NCI-H1436 (cell line): ENCODE results near the gene HNRNPA1.
"Not testable (repeated sequence)": the region's sequence is repeated elsewhere in the genome, so short reads cannot be mapped to it uniquely, and the experiment has no call there.

Experiments used
- DNase-seq: peaks from one replicate; lab custom pipeline; 2025; lab: John Stamatoyannopoulos, UW

The HNRNPA1 gene

GRCh38 chr12:54280468-54281260 lies at the start of gene HNRNPA1:
TSS of gene HNRNPA1 (plus strand) at chr12:54280726. CDS start at chr12:54280808, 82 bp downstream.
- DNase-seq = peak; percentile 98

DNA sequence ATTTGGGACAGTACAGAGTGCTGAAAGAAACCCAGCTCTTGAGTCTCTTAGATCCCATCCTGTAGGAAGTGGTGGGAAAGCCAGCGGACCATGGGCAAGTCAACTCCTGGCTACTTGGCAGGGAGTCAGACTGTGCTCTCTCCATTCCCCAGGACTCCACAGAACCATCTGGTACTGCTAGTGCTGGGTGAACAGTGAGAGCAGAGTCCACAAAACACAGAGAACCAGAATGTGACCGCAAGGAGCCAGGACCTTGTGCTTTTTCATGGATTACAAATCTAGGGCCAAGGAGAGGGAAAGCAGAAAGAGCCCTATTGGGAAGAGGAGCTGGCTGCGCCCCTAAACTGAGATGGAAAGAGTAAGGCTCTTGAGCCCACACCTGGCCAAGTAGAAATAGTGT lies 49.3 kb upstream of the HNRNPA1 start:
- not testable (repeated sequence) for DNase-seq

DNA sequence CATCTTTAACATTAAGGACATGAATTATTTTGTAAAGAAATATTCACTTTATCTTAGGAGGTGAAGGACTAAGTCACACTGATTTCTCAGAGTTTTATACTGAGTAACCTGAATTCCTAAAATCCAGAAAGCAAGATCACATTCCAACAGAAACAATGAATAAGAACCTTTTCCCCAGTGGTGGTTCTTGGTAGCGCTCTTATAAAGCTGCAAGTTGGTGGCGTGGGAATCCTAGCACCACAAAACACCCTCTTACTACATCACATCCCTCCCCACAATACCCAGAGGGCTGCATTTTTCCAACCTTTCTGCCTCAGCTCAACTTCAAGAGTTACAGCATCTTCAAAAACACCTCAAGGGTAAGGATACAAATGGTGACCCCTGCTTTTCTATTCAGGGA lies 47.7 kb upstream of the HNRNPA1 start:
- DNase-seq = no peak

DNA sequence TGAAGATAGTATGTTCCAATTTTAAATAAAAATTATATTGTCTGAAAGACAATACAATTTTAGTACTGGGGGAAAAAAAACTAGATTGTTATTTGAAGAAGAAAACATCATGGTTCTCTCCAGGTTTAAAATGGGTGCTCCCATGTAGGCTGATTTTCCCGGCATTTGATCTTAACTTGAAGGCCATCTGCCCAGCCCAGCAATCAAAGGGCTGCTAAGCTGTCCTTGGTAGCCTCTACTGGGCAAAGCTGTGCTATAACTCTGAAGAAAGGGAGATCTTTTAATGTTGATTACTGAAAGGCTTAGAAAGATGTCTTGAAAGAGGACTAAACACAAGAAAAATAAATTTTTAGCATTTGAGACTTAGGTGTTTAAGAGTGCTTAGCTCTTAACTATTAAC lies 42.0 kb upstream of the HNRNPA1 start:
- no peak for DNase-seq

DNA sequence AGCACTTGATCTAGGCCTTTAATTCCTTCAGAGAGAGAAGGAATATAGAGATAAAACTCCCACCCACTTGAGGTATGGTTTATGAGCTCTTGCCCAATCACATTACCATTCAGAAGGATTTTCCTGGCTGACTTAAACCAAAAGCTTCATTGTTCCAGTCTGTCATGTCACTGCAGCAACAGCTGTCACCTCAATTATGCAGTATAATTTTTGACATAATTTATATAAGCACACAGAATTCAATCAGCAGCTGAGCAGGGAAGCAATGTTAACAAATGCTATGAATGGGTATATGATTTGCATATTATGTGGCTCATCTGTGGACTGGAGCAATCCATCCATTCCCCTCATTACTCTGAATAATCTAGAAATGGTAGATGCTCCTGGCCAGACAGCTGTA lies 40.9 kb upstream of the HNRNPA1 start:
- no peak for DNase-seq

DNA sequence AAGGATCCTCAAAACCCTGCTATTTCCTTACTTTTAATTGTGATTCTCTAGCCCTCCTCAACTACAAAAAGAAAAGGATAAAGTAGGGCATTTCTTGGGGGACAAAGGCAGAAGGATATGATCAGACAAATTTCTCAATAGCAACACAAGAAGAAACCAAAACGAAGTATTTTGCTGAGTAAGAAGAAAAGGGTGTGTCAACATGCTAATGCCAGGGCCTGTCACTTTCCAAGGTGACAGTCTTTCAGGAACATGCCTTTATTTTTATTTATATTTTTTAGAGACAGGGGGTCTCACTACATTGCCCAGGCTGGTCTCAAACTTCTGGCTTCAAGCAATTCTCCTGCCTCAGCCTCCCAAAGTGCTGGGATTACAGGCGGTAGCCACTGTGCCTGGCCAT lies 40.4 kb upstream of the HNRNPA1 start:
- DNase-seq = no peak

DNA sequence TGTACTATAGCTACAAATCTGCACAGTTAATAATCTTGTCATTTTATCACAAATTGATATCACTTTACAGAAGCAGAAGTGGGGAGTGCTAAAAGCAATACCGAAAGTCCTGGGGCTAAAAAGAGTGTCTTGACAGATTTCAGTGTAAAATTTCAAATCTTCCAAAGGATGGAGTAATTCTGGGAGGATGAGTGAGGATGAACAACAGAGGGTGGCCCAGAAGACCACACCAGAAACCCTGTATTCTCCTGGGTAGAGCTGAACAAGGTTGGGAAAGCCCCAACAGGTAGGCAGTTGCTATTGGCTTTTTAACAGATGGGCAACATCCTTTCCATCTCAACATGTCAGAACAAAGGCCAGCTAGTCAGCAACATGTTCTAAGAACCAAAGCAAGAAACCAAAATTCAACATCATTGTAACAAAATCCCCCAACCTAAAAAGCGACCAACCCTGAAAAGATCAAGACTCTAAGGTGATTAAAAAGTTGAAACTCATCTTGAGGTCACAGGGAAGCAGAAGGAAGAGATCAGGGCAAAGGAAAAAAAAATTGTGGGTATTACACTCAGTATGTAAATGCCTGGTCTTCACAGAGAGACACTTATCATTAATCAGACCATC lies 39.4 kb upstream of the HNRNPA1 start:
- no peak for DNase-seq

DNA sequence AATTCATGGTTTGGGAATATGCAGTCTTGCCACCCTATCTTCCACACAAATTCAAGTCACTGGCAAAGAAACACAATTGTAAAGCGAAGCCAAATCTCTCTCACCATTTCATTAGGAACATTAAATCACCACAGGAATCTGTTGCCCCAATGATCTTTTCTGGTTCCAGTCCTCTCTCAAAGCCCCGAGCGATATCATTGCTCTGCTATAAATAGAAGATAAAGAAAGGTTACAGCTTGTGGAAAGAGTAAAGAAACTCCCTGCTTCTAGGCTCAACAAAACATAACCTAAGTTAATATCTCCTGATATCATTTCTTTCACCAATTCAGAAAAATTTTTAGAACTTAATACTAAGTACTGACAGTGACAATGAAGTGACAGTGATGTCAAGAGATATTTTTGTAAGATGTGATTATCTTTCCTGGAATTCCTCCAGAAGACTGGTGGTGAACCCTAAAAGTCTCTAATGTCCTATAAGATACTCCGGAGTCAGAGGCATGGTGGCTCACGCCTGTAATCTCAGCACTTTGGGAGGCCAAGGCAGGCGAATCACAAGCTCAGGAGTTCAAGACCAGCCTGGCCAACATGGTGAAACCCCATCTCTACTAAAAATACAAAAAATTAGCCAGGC lies 34.4 kb upstream of the HNRNPA1 start:
- no peak for DNase-seq

- no peak for DNase-seq
These were observed 31.0 kb upstream of the HNRNPA1 start for GRCh38 chr12:54249489-54249888.

DNA sequence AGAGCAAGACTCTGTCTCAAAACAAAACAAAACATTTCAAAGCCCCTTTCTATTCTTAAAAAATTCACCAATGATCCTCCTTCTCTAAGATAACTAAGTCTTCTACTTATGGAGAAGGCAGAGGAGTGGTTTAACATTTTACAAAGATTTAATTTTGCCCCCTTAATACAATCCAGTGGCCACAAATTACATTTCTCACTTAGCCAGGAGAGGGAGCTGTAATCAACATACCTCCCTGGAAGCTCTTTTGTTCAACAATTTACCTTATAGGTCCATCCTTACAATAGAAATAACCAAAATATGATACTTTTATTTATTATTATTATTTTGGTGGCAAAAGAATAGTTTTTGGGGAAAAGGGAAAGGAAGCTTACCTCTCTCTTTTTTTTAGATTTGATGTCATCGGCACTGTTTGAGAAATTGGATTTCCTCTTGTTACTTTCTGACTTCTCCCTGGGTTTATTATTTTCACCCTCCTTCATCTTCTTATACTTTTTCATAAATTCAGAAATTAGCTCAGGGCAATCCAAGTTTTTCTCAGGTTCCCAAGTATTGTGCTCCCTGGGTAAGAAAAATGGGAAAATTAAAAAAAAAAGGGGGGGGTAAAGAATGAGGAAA lies 28.8 kb upstream of the HNRNPA1 start:
- peak; percentile 42 for DNase-seq

- no peak for DNase-seq
These were observed 27.3 kb upstream of the HNRNPA1 start for GRCh38 chr12:54253240-54253639.

GRCh38 chr12:54257332-54257731 lies 23.2 kb upstream of the HNRNPA1 start:
- no peak for DNase-seq

GRCh38 chr12:54258201-54258681 lies 22.3 kb upstream of the HNRNPA1 start:
- DNase-seq = no peak

DNA sequence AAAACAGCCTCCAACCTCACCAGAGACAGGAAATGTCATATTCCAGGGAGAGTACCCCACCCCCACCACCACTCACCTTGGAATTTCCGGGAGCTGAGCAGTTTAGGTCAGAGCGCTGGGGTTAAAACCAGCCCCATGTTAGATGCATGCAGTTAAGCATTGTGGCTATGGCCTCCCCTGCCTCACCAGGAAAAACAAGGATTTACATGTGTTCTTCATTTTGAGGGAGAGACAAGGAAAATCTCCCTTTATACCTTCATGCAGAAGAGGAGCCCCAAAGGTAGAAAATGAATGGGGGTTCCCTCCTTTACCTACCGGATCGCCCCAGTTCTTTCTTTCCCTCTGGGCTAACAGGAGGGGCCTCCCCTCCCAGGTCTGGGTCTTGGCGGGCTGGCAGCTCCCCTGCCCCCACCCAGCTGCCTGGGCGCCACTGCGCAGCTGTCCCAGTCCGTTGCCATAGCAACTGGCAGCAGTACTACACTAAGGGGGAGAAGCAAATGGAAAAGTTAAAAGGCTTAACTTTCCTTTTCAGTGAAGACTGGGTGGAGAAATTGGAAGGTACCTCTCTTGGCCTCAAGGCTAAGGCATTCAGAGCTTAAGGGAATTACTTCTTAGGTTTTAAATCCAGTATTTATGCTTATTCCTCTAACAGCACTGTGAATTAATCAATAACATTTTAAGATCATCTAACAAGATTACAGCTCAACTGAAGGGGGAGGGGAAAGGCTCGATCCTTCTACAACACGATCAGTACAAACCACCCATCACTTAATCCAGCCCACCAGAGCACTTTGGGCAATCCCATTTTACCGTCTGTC lies 21.1 kb upstream of the HNRNPA1 start:
- peak; percentile 91 for DNase-seq

DNA sequence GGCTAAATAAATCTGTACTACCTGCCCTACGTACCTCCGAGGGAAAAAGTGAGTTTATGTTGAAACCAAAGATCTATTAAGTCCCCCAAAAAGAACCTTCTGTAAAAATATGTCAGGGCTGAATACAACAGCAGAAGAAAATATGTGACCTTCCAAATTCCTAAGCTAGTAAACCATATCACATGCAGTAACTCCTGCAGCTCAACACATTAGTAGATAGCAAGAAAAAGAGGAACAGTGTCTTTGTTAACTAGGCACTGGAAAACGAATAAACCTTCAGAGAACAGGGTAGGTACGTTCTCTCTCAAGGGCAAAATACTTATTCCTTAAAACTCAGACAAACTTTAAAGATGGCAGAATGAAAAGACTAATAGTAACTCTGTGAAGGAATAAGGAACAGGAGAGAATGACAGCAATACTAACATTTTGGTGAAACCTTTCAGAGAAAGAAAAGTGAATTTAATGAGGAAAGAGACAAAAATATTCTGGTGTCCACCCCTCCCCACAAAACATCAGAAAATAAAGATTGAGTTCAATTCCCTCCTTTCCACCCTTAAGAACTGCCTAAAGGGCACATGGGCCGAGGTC lies 18.6 kb upstream of the HNRNPA1 start:
- DNase-seq = no peak

DNA sequence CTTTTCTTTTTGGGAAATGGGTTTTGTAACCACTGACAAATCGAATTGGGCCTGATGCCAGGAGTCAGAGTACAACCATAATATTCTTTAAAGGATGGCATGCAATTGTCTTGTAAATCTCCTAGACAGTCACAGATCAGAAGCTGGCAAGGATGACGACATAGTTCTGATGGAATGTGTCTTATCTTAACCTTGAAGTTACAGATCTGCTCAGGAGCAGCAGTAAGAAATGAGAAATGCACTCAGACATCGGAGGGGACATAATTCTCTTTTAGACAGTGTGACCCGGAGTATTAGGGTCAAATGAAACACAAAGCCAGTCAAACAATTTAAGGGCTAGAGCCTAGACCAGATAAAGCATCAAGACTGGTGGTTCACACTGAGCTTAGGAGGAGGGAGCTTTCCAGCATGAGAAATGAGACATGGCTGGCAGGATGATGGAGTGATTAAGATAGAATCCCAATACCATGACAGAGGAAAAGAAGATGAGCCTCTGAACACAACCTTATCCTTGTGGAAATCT lies 18.1 kb upstream of the HNRNPA1 start:
- DNase-seq = no peak

- DNase-seq = no peak
These were observed 15.1 kb upstream of the HNRNPA1 start for GRCh38 chr12:54265364-54265812.

- no peak for DNase-seq
These were observed 13.7 kb upstream of the HNRNPA1 start for GRCh38 chr12:54266852-54267251.

DNA sequence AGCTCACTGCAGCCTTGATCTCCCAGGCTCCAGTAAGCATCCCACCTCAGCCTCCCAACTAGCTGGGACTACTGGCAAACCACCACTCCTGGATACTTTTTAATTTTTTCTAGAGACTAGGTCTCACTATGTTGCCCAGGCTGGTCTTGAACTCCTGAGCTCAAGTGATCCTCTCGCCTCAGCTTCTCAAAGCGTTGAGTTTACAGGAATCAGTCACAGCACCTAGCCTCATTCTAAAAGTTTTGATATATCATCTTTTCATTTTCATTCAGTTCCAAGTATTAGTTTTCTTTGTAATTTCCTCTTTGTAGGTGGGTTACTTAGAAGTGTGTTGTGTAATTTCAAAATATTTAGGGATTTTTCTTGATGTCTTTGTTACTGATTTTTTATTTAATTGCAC lies 10.2 kb upstream of the HNRNPA1 start:
- no peak for DNase-seq

DNA sequence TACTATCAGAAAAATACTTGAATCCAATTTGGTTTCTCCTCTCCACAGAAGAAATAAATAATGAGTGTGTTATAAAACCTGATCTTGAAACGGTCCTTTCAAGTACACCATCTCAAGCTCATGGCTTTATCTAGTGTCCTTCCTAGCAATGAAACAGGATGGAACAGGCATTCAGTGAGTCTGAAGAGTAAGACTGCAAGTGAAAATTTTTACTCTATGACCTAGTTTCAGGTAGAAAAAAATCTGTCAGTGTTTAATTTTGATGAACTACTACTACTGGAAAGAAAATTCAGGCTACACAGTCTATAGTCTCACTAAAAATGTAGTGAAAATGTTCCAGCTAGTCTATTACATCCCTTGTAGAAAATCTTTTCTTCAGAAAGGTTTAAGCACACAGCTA lies 8.3 kb upstream of the HNRNPA1 start:
- no peak for DNase-seq

- no peak for DNase-seq
These were observed 6.5 kb upstream of the HNRNPA1 start for GRCh38 chr12:54273981-54274380.
